NCI-H187 treated with DMSO at 0.1 percent for 48 hours (cell line): ENCODE data around the gene DPPA2.
"Not testable (repeated sequence)": the region's sequence is repeated elsewhere in the genome, so short reads cannot be mapped to it uniquely, and the experiment has no call there.

Experiments
- DNase-seq: peaks from one replicate; lab custom pipeline; 2025; lab: John Stamatoyannopoulos, UW

Gene DPPA2

GRCh38 chr3:109316162-109316730 is at the start of gene DPPA2:
Gene DPPA2 (minus strand): TSS chr3:109316517. CDS start chr3:109314542, 1,975 bp downstream.
- DNase-seq = no peak

- no peak for DNase-seq
Measured at GRCh38 chr3:109364088-109364487, 47.8 kb upstream of the DPPA2 start.

- no peak for DNase-seq
Measured at GRCh38 chr3:109363634-109364033, 47.3 kb upstream of the DPPA2 start.

GRCh38 chr3:109362823-109363222 is 46.5 kb upstream of the DPPA2 start:
- DNase-seq = no peak

- DNase-seq = not testable (repeated sequence)
Measured at GRCh38 chr3:109358809-109359208, 42.5 kb upstream of the DPPA2 start.

GRCh38 chr3:109356442-109357155 is 40.3 kb upstream of the DPPA2 start:
- DNase-seq = no peak

- no peak for DNase-seq
Measured at GRCh38 chr3:109355625-109356441, 39.5 kb upstream of the DPPA2 start.

GRCh38 chr3:109353057-109353456 is 36.7 kb upstream of the DPPA2 start:
- no peak for DNase-seq

GRCh38 chr3:109351231-109351630 is 34.9 kb upstream of the DPPA2 start:
- no peak for DNase-seq

- no peak for DNase-seq
Measured at GRCh38 chr3:109346770-109347295, 30.5 kb upstream of the DPPA2 start.

- no peak for DNase-seq
Measured at GRCh38 chr3:109346099-109346498, 29.8 kb upstream of the DPPA2 start.

GRCh38 chr3:109339714-109340648 is 23.7 kb upstream of the DPPA2 start:
- DNase-seq = no peak

GRCh38 chr3:109339197-109339596 is 22.9 kb upstream of the DPPA2 start:
- DNase-seq = no peak

GRCh38 chr3:109338322-109338721 is 22.0 kb upstream of the DPPA2 start:
- DNase-seq = no peak

- DNase-seq = no peak
Measured at GRCh38 chr3:109337393-109337792, 21.1 kb upstream of the DPPA2 start, which contains the start of gene DPPA4. Gene DPPA4 (minus strand): TSS chr3:109337546. CDS start chr3:109337517, 29 bp downstream.

- DNase-seq = no peak
Measured at GRCh38 chr3:109336291-109336861, 20.1 kb upstream of the DPPA2 start.

GRCh38 chr3:109334572-109334971 is 18.3 kb upstream of the DPPA2 start:
- DNase-seq = no peak

- DNase-seq = no peak
Measured at GRCh38 chr3:109331692-109332091, 15.4 kb upstream of the DPPA2 start.

- no peak for DNase-seq
Measured at GRCh38 chr3:109330405-109330804, 14.1 kb upstream of the DPPA2 start.

- DNase-seq = no peak
Measured at GRCh38 chr3:109328202-109328601, 11.9 kb upstream of the DPPA2 start.

GRCh38 chr3:109325657-109326056 is 9.3 kb upstream of the DPPA2 start:
- DNase-seq = no peak
